MCF 10A (cell line): ENCODE results near the gene USP9X. TPM values are rescaled to one million over a fixed set of nuclear protein-coding genes. Genes with fewer than 3 reads are reported as not detected.
A peak's percentile ranks its signal among the peaks of the same experiment; 100 is the strongest.

ENCODE experiments used
- BruUV-seq: library from RNA; stranded (reverse); fragments of 400-500 nt; replicated peaks from 2 replicates; lab custom pipeline; 2021; lab: Mats Ljungman, UMichigan
- CTCF ChIA-PET: fragments of 300-600 bp; sonication (Branson Sonifier 250); formaldehyde crosslinking; extraction: SDS; loops from one replicate; lab custom pipeline; 2021; ENCODE audit warnings: antibody characterized with exemption, inconsistent platforms; lab: Yijun Ruan, JAX
- POLR2A ChIA-PET: fragments of 300-600, 350-650 bp; sonication (Branson Sonifier 250); formaldehyde crosslinking; extraction: SDS; loops from one replicate; lab custom pipeline; 2020; ENCODE audit warnings: antibody characterized with exemption, inconsistent platforms; lab: Yijun Ruan, JAX
- DNase-seq: peaks from one replicate; pipeline ENCODE4 v3.0.0-alpha.2; 2018; ENCODE audit not compliant: unreplicated experiment
- H3K27ac Mint-ChIP-seq: one replicate; pipeline ENCODE4 v1.8.0; 2022; ENCODE audit warnings: mild to moderate bottlenecking, low read depth, mixed read lengths; ENCODE audit not compliant: unreplicated experiment
- H3K27me3 Mint-ChIP-seq: one replicate; pipeline ENCODE4 v1.8.0; 2022; ENCODE audit warnings: mixed read lengths; ENCODE audit not compliant: insufficient read depth, unreplicated experiment
- H3K36me3 Mint-ChIP-seq: one replicate; pipeline ENCODE4 v1.8.0; 2022; ENCODE audit warnings: mild to moderate bottlenecking, moderate library complexity, mixed read lengths; ENCODE audit not compliant: insufficient read depth, unreplicated experiment
- H3K4me1 Mint-ChIP-seq: one replicate; pipeline ENCODE4 v1.8.0; 2022; ENCODE audit warnings: mixed read lengths; ENCODE audit not compliant: insufficient read depth, unreplicated experiment
- H3K4me3 Mint-ChIP-seq: one replicate; pipeline ENCODE4 v1.8.0; 2022; ENCODE audit warnings: mild to moderate bottlenecking, moderate library complexity, mixed read lengths; ENCODE audit not compliant: unreplicated experiment
- H3K9me3 Mint-ChIP-seq: one replicate; pipeline ENCODE4 v1.8.0; 2022; ENCODE audit warnings: mixed read lengths; ENCODE audit not compliant: unreplicated experiment
- intact Hi-C: fragments of 100-400 bp; cut with micrococcal nuclease; formaldehyde crosslinking; loops from 2 replicates; pipeline ENCODE4 v1.14.1; 2022
- total RNA-seq: library from RNA; stranded (reverse); gene quantifications from 2 replicates; pipeline ENCODE4 v1.2.3, GENCODE V29; 2022
- TF ChIP-seq, protein P1 (sequence below): fragments of 200-600 bp; IDR thresholded peaks from one replicate; pipeline ENCODE4 v1.8.0; 2022; ENCODE audit warnings: antibody characterized with exemption, mild to moderate bottlenecking; ENCODE audit not compliant: unreplicated experiment

The USP9X gene
- total RNA-seq, 1 experiment from 2014 or later, result 77.9 TPM

- intact Hi-C loops, result no loop called here
- Mint-ChIP-seq H3K36me3 (no peaks in the 10 kb centered on the region), H3K9me3 (no peaks in the 10 kb centered on the region), H3K4me3 (no peak overlapping the region), H3K4me1 (peaks cover 11% of the 10 kb centered on the region), H3K27me3 (peaks cover 92% of the 10 kb centered on the region), H3K27ac (no peak overlapping the region)
- TF ChIP-seq, protein P1, sequence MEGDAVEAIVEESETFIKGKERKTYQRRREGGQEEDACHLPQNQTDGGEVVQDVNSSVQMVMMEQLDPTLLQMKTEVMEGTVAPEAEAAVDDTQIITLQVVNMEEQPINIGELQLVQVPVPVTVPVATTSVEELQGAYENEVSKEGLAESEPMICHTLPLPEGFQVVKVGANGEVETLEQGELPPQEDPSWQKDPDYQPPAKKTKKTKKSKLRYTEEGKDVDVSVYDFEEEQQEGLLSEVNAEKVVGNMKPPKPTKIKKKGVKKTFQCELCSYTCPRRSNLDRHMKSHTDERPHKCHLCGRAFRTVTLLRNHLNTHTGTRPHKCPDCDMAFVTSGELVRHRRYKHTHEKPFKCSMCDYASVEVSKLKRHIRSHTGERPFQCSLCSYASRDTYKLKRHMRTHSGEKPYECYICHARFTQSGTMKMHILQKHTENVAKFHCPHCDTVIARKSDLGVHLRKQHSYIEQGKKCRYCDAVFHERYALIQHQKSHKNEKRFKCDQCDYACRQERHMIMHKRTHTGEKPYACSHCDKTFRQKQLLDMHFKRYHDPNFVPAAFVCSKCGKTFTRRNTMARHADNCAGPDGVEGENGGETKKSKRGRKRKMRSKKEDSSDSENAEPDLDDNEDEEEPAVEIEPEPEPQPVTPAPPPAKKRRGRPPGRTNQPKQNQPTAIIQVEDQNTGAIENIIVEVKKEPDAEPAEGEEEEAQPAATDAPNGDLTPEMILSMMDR, result no peak
- POLR2A ChIA-PET, result interaction anchor here (1.2 to 1.5 kb wide), 2 partner anchors 8 to 41 kb away, joined by 3 to 5 read pairs; no protein-coding TSS in a partner anchor
- DNase-seq, result no peak
- CTCF ChIA-PET, result interaction anchor here (0.6 to 0.7 kb wide), 2 partner anchors 22 to 47 kb away, joined by 3 to 4 read pairs; no protein-coding TSS in a partner anchor
- BruUV-seq, result no TSS peak
Measured at GRCh38 chrX:41043196-41043595, 42.0 kb upstream of the USP9X start.

GRCh38 chrX:41043674-41044345 is 41.4 kb upstream of the USP9X start:
- BruUV-seq, result no TSS peak
- CTCF ChIA-PET, result interaction anchor here (0.6 to 0.7 kb wide), 2 partner anchors 21 to 47 kb away, joined by 3 to 4 read pairs; no protein-coding TSS in a partner anchor
- POLR2A ChIA-PET, result interaction anchor here (0.7 to 1.2 kb wide), 2 partner anchors 8 to 153 kb away, joined by 3 read pairs; no protein-coding TSS in a partner anchor
- TF ChIP-seq, protein P1, result no peak
- peak; percentile 39 for DNase-seq
- H3K9me3 Mint-ChIP-seq, result no peaks in the 10 kb centered on the region
- no peak overlapping the region for H3K27ac Mint-ChIP-seq
- no peak overlapping the region for H3K4me3 Mint-ChIP-seq
- H3K36me3 Mint-ChIP-seq, result no peaks in the 10 kb centered on the region
- H3K27me3 Mint-ChIP-seq, result peaks cover 86% of the 10 kb centered on the region
- intact Hi-C loops, result no loop called here
- peaks cover 11% of the 10 kb centered on the region for H3K4me1 Mint-ChIP-seq

DNA sequence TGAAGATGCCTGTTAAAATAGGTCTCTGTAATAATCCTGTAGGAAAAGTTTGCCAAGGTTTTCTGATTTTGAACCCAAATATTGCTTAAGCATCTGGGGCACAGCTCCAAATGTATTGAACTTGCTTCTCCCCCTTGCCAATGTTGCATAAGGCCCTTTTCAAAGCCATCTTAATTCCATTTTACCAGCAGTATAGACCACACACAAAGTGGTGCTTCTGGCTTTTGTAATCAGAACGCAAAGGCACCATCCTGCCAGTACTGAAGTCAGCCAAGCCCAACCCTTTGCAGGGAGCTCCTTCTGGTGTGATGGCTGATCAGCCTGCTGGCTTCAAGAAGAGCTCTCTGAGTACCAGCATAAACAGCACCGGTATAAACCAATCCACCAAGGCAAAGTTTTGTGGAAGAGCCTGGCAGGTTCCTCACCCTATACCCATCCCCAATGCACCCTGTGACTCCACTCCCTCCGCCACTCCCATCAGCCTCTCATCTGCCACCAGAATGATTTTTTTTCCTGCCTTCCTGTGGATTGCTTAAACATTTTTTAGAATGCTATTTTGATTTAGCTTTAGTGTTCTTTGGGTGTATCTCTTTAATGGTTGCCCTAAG is 39.2 kb upstream of the USP9X start:
- CTCF ChIA-PET, result interaction anchor here (0.6 to 0.7 kb wide), 2 partner anchors 47 to 69 kb away, joined by 3 to 4 read pairs; no protein-coding TSS in a partner anchor
- Mint-ChIP-seq H3K27ac (no peak overlapping the region), H3K4me1 (peaks cover 11% of the 10 kb centered on the region), H3K36me3 (no peaks in the 10 kb centered on the region), H3K4me3 (no peak overlapping the region), H3K27me3 (peaks cover 77% of the 10 kb centered on the region), H3K9me3 (no peaks in the 10 kb centered on the region)
- DNase-seq, result peak; percentile 54
- intact Hi-C loops, result no loop called here
- POLR2A ChIA-PET, result interaction anchor here (0.6 to 1.9 kb wide), 6 partner anchors 20 to 42 kb away, joined by 3 to 8 read pairs (median 4); partner anchors contain the start of gene USP9X
- TF ChIP-seq, protein P1, result no peak
- BruUV-seq, result no TSS peak

GRCh38 chrX:41047878-41048534 is 37.2 kb upstream of the USP9X start:
- no peaks in the 10 kb centered on the region for H3K36me3 Mint-ChIP-seq
- H3K27ac Mint-ChIP-seq, result no peak overlapping the region
- no peaks in the 10 kb centered on the region for H3K9me3 Mint-ChIP-seq
- DNase-seq, result no peak
- peaks cover 60% of the 10 kb centered on the region for H3K27me3 Mint-ChIP-seq
- H3K4me3 Mint-ChIP-seq, result no peak overlapping the region
- POLR2A ChIA-PET, result no interaction called here
- CTCF ChIA-PET, result no interaction called here
- no TSS peak for BruUV-seq
- peaks cover 11% of the 10 kb centered on the region for H3K4me1 Mint-ChIP-seq
- intact Hi-C loops, result no loop called here
- TF ChIP-seq, protein P1, result no peak
